ENCODE data around the gene RPL4.

RPL4 gene

GRCh38 chr15:66459818-66460615 lies 44.6 kb downstream of the RPL4 start:
- no peak for DNase-seq (ENCODE audit: low read depth in 3 of 3)

GRCh38 chr15:66456211-66456610 lies 48.4 kb downstream of the RPL4 start:
- no peak for DNase-seq (ENCODE audit: low read depth in 3 of 3)

- no peak for DNase-seq (ENCODE audit: low read depth in 3 of 3)
Observed at GRCh38 chr15:66454143-66454542, 50.5 kb downstream of the RPL4 start.

- DNase-seq (ENCODE audit: low read depth in 3 of 3) = no peak
Observed at GRCh38 chr15:66452971-66453580, 51.6 kb downstream of the RPL4 start.

GRCh38 chr15:66452420-66452819 lies 52.2 kb downstream of the RPL4 start:
- DNase-seq (ENCODE audit: low read depth in 3 of 3) = no peak

Measured in stimulated activated CD4-positive, alpha-beta T cell treated with anti-CD3 and anti-CD28 coated beads, TNF-alpha, amount 100 ng/mL, for 48 hours (primary cell).